GM21529 (cell line): ENCODE data around the gene DLGAP1.

Experiments
- ATAC-seq: cut with Tn5 transposase; IDR thresholded peaks from one replicate; pipeline ENCODE4 v1.9.1; 2021; ENCODE audit not compliant: unreplicated experiment

DLGAP1 gene

GRCh38 chr18:4007846-4008245 is 447.3 kb downstream of the DLGAP1 start:
- ATAC-seq: no peak

GRCh38 chr18:4004183-4004829 is 450.8 kb downstream of the DLGAP1 start:
- no peak for ATAC-seq

GRCh38 chr18:3998698-3999333 is 456.3 kb downstream of the DLGAP1 start:
- ATAC-seq: no peak

- ATAC-seq: peak; percentile 58
These were observed 459.5 kb downstream of the DLGAP1 start for GRCh38 chr18:3995476-3996102.

GRCh38 chr18:3993941-3994687 is 461.0 kb downstream of the DLGAP1 start:
- ATAC-seq: no peak

- ATAC-seq: no peak
These were observed 469.4 kb downstream of the DLGAP1 start for GRCh38 chr18:3985664-3986063.

GRCh38 chr18:3985020-3985419 is 470.1 kb downstream of the DLGAP1 start:
- no peak for ATAC-seq

GRCh38 chr18:3984163-3984757 is 470.8 kb downstream of the DLGAP1 start:
- no peak for ATAC-seq

GRCh38 chr18:3983351-3983969 is 471.6 kb downstream of the DLGAP1 start:
- ATAC-seq: no peak

- no peak for ATAC-seq
These were observed 472.6 kb downstream of the DLGAP1 start for GRCh38 chr18:3982541-3982940.

GRCh38 chr18:3979024-3979423 is 476.1 kb downstream of the DLGAP1 start:
- no peak for ATAC-seq

GRCh38 chr18:3973191-3973850 is 481.8 kb downstream of the DLGAP1 start:
- no peak for ATAC-seq

- ATAC-seq: no peak
These were observed 482.7 kb downstream of the DLGAP1 start for GRCh38 chr18:3972291-3972930.

- ATAC-seq: no peak
These were observed 484.2 kb downstream of the DLGAP1 start for GRCh38 chr18:3970929-3971328.

- no peak for ATAC-seq
These were observed 487.5 kb downstream of the DLGAP1 start for GRCh38 chr18:3967359-3968180.

- no peak for ATAC-seq
These were observed 488.3 kb downstream of the DLGAP1 start for GRCh38 chr18:3966642-3967358.

GRCh38 chr18:3966246-3966641 is 488.9 kb downstream of the DLGAP1 start:
- no peak for ATAC-seq

GRCh38 chr18:3960977-3961376 is 494.1 kb downstream of the DLGAP1 start:
- no peak for ATAC-seq
